Endothelial cell of umbilical vein (primary cell): ENCODE results near the gene SLC16A2. TPM values are rescaled to one million over a fixed set of nuclear protein-coding genes. Genes with fewer than 3 reads are reported as not detected.

ENCODE experiments used
- BruUV-seq: library from RNA; stranded (reverse); fragments of 400-500 nt; replicated peaks from 2 replicates; lab custom pipeline; 2021; lab: Mats Ljungman, UMichigan
- CTCF ChIA-PET: fragments of 300-600, 350-600 bp; sonication (Branson Sonifier 250); formaldehyde crosslinking; loops from one replicate; lab custom pipeline; 2021; ENCODE audit warnings: antibody characterized with exemption, inconsistent platforms; lab: Charles Lee
- POLR2A ChIA-PET: fragments of 300-600, 350-600 bp; sonication (Branson Sonifier 250); formaldehyde crosslinking; loops from one replicate; lab custom pipeline; 2021; ENCODE audit warnings: antibody characterized with exemption, inconsistent platforms; lab: Charles Lee
- DNase-seq: peaks from one replicate; pipeline ENCODE4 v3.0.0-alpha.2; 2011; ENCODE audit warnings: low read depth, low spot score
- FAIRE-seq: peaks from 2 replicates; lab custom pipeline; 2011; peaks lifted over from hg19 to GRCh38; lab: Jason Lieb, UNC
- H2AFZ ChIP-seq: 2 replicates; pipeline ENCODE4 v1.6.0; 2012; ENCODE audit warnings: low read depth, low read length, control low read depth, inconsistent platforms
- H3K27ac ChIP-seq: 2 replicates; pipeline ENCODE4 v1.5.1; 2011; ENCODE audit warnings: low read depth, mild to moderate bottlenecking, control low read depth, low read length, moderate library complexity; ENCODE audit not compliant: insufficient read depth
- H3K27me3 ChIP-seq, 2 experiments: 2 replicates each; pipeline versions ENCODE4 v1.6.0 to v1.6.1; 2011; ENCODE audit warnings: low read length in 2 of 2, mixed read lengths in 1 of 2; ENCODE audit not compliant: control insufficient read depth in 2 of 2, insufficient read depth in 2 of 2
- H3K36me3 ChIP-seq, 2 experiments: 2 replicates in 1 of 2; 3 replicates in 1 of 2; pipeline ENCODE4 v1.5.1; 2011; ENCODE audit warnings: low read length in 2 of 2, mild to moderate bottlenecking in 1 of 2, moderate library complexity in 1 of 2; ENCODE audit not compliant: control insufficient read depth in 2 of 2, insufficient read depth in 2 of 2; ENCODE audit errors: extremely low read depth in 1 of 2
- H3K4me1 ChIP-seq: 3 replicates; pipeline ENCODE4 v1.5.1; 2011; ENCODE audit warnings: mild to moderate bottlenecking, low read length; ENCODE audit not compliant: control insufficient read depth, insufficient read depth; ENCODE audit errors: extremely low read depth
- H3K4me2 ChIP-seq: 2 replicates; pipeline ENCODE4 v1.6.1; 2011; ENCODE audit warnings: low read length, control low read depth, mixed read lengths; ENCODE audit not compliant: insufficient read depth
- H3K4me3 ChIP-seq, 3 experiments: fragments of 200-600 bp in 1 of 3; sonication (generic), shearing (Covaris generic) in 1 of 3; replicated peaks in 1 of 3; 2 replicates each; pipeline ENCODE4 v1.5.1; 2011 to 2016; ENCODE audit warnings: control low read depth in 3 of 3, low read length in 3 of 3, mild to moderate bottlenecking in 2 of 3, inconsistent platforms in 1 of 3, low read depth in 1 of 3, moderate library complexity in 1 of 3; ENCODE audit not compliant: insufficient read depth in 1 of 3
- H3K79me2 ChIP-seq: 2 replicates; pipeline ENCODE4 v1.6.0; 2012; ENCODE audit warnings: low read length, inconsistent platforms; ENCODE audit not compliant: control insufficient read depth, insufficient read depth
- H3K9ac ChIP-seq: replicated peaks from 2 replicates; pipeline ENCODE3; 2011; ENCODE audit warnings: low read length, control low read depth; ENCODE audit not compliant: insufficient read depth; ENCODE audit errors: extremely low read depth
- H3K9me1 ChIP-seq: replicated peaks from 3 replicates; pipeline ENCODE4 v1.6.0; 2011; ENCODE audit warnings: mild to moderate bottlenecking, low read length; ENCODE audit not compliant: control insufficient read depth, insufficient read depth; ENCODE audit errors: extremely low read depth
- H3K9me3 ChIP-seq: replicated peaks from 2 replicates; pipeline ENCODE4 v1.5.1; 2012; ENCODE audit warnings: low read length, inconsistent platforms; ENCODE audit not compliant: control insufficient read depth, insufficient read depth
- H4K20me1 ChIP-seq: replicated peaks from 2 replicates; pipeline ENCODE3; 2011; ENCODE audit warnings: mild to moderate bottlenecking, low read length; ENCODE audit not compliant: control insufficient read depth, insufficient read depth; ENCODE audit errors: extremely low read depth
- EZH2 ChIP-seq: IDR thresholded peaks from 2 replicates; pipeline ENCODE4 v1.6.1; 2012; ENCODE audit warnings: borderline replicate concordance, low read depth, mild to moderate bottlenecking, moderate library complexity, low read length, inconsistent platforms; ENCODE audit not compliant: severe bottlenecking
- FOS ChIP-seq: IDR thresholded peaks from 2 replicates; pipeline ENCODE4 v1.6.1; 2011; ENCODE audit warnings: mild to moderate bottlenecking, low read length, moderate library complexity, borderline replicate concordance; ENCODE audit not compliant: insufficient read depth
- GATA2 ChIP-seq: IDR thresholded peaks from 2 replicates; pipeline ENCODE4 v1.7.0; 2011; ENCODE audit warnings: low read depth, mild to moderate bottlenecking, moderate library complexity, mixed read lengths, low read length; ENCODE audit not compliant: insufficient read length, insufficient read depth
- JUN ChIP-seq: IDR thresholded peaks from 2 replicates; pipeline ENCODE4 v1.6.1; 2011; ENCODE audit warnings: borderline replicate concordance, low read depth; ENCODE audit not compliant: insufficient read length, insufficient read depth
- MYC ChIP-seq: IDR thresholded peaks from one replicate; pipeline ENCODE4 v1.6.1; 2011; ENCODE audit warnings: mild to moderate bottlenecking, low read depth, low read length
- POLR2A ChIP-seq: IDR thresholded peaks from 2 replicates; pipeline ENCODE4 v1.6.1; 2012; ENCODE audit warnings: low read depth, mild to moderate bottlenecking, control low read depth, low read length
- POLR2AphosphoS5 ChIP-seq: IDR thresholded peaks from 2 replicates; pipeline ENCODE4 v1.6.1; 2012; ENCODE audit warnings: low read depth, mild to moderate bottlenecking, control low read depth, low read length, moderate library complexity; ENCODE audit not compliant: insufficient read depth
- dilution Hi-C: fragments of 300-500 bp; cut with MboI; formaldehyde crosslinking; loops from one replicate; pipeline ENCODE4 v1.15.0; 2019; ENCODE audit warnings: low sequenced_read_pairs; ENCODE audit not compliant: extremely low pct_ligation_motif_present
- intact Hi-C: fragments of 100-400 bp; cut with micrococcal nuclease; formaldehyde crosslinking; loops from one replicate; pipeline ENCODE4 v1.10.0; 2022
- polyA plus RNA-seq, 4 experiments: library from polyadenylated mRNA; depleted of rRNA in 3 of 4; stranded (reverse) in 3 of 4; unstranded in 1 of 4; fragments of >200 nt; gene quantifications; 2 replicates each; pipeline versions ENCODE4 v1.2.1 to v1.2.3, GENCODE V29; 2011 to 2012; ENCODE audit warnings: missing spikeins in 1 of 4
- total RNA-seq: library from RNA; stranded (reverse); gene quantifications from 2 replicates; pipeline ENCODE4 v1.2.3, GENCODE V29; 2021
- TF ChIP-seq, protein P1 (sequence below), 2 donors: IDR thresholded peaks; 1 replicate in 1 of 2; 2 replicates in 1 of 2; pipeline ENCODE4 v1.5.1; 2011; ENCODE audit warnings: low read length in 2 of 2, mild to moderate bottlenecking in 2 of 2, moderate library complexity in 2 of 2, control low read depth in 1 of 2, inconsistent platforms in 1 of 2, low read depth in 1 of 2; ENCODE audit not compliant: insufficient read depth in 1 of 2; ENCODE audit errors: extremely low read depth in 1 of 2
- TF ChIP-seq, protein P2 (sequence below): IDR thresholded peaks from 2 replicates; pipeline ENCODE4 v1.6.1; 2011; ENCODE audit not compliant: insufficient read depth, insufficient read length

Gene SLC16A2
- total and polyA plus RNA-seq, 2 donors (not counting 3 experiments of a cell fraction or from before 2014, with no cell fraction given), result 3.1 to 3.6 TPM

- POLR2A ChIA-PET, result no interaction called here
- H3K9me3 ChIP-seq, result no peaks in the 10 kb centered on the region
- dilution Hi-C loops, result no loop called here
- no peaks in the 10 kb centered on the region for H3K79me2 ChIP-seq
- H2AFZ ChIP-seq, result no peak overlapping the region
- FAIRE-seq (no peak), DNase-seq (no peak)
- no peaks in the 10 kb centered on the region for H4K20me1 ChIP-seq
- no peaks in the 10 kb centered on the region for H3K27me3 ChIP-seq
- BruUV-seq, result no TSS peak
- no peak overlapping the region for H3K9ac ChIP-seq
- H3K4me2 ChIP-seq, result no peak overlapping the region
- H3K9me1 ChIP-seq, result no peaks in the 10 kb centered on the region
- CTCF ChIA-PET, result no interaction called here
- H3K4me1 ChIP-seq, result no peaks in the 10 kb centered on the region
- no peaks in the 10 kb centered on the region for H3K36me3 ChIP-seq
- no peak overlapping the region for H3K4me3 ChIP-seq
- intact Hi-C loops, result no loop called here
- no peak overlapping the region for H3K27ac ChIP-seq
- TF ChIP-seq EZH2 (no peak), MYC (no peak), FOS (no peak), GATA2 (no peak), POLR2AphosphoS5 (no peak), POLR2A (no peak), JUN (no peak)
- TF ChIP-seq, protein P1, sequence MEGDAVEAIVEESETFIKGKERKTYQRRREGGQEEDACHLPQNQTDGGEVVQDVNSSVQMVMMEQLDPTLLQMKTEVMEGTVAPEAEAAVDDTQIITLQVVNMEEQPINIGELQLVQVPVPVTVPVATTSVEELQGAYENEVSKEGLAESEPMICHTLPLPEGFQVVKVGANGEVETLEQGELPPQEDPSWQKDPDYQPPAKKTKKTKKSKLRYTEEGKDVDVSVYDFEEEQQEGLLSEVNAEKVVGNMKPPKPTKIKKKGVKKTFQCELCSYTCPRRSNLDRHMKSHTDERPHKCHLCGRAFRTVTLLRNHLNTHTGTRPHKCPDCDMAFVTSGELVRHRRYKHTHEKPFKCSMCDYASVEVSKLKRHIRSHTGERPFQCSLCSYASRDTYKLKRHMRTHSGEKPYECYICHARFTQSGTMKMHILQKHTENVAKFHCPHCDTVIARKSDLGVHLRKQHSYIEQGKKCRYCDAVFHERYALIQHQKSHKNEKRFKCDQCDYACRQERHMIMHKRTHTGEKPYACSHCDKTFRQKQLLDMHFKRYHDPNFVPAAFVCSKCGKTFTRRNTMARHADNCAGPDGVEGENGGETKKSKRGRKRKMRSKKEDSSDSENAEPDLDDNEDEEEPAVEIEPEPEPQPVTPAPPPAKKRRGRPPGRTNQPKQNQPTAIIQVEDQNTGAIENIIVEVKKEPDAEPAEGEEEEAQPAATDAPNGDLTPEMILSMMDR (IDR thresholded peaks at IDR 0.05; ENCODE audit: extremely low read depth in 1 of 2, insufficient read depth in 1 of 2, low read depth in 1 of 2, low read length in 2 of 2), result no peak
- TF ChIP-seq, protein P2, sequence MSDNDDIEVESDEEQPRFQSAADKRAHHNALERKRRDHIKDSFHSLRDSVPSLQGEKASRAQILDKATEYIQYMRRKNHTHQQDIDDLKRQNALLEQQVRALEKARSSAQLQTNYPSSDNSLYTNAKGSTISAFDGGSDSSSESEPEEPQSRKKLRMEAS, result no peak
These were observed 90.4 kb downstream of the SLC16A2 start for GRCh38 chrX:74511704-74512103.
